ENCODE data around the gene PLA2G5. TPM values are rescaled to one million over a fixed set of nuclear protein-coding genes. Genes with fewer than 3 reads are reported as not detected.

Gene PLA2G5
- polyA plus RNA-seq, 1 experiment: not detected

DNA sequence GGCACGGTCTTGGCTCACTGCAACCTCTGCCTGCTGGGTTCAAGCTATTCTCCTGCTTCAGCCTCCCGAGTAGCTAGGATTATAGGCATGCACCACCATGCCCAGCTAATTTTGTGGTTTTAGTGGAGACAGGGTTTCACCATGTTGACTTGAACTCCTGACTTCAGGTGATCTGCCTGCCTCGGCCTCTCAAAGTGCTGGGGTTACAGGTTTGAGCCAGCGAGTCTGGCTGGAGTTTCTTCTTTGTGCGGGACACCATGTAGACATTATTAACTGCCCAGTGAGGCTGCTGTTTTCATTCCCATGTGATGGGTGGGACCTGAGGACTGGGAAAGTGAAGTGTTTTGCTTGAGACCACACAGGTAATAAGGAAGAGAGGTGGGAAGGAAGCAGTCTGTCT is 23.3 kb downstream of the PLA2G5 start:
- DNase-seq (ENCODE audit: low read depth, low spot score): no peak
- Histone ChIP-seq H3K27ac (ENCODE audit: low read depth, low read length) (no peak overlapping the region), H3K9me3 (ENCODE audit: control insufficient read depth, insufficient read depth, low read length) (peaks cover 4% of the 10 kb centered on the region; the same call in 1 of the 2 replicates), H3K4me3 (ENCODE audit: low read depth, low read length) (no peak overlapping the region), H3K27me3 (ENCODE audit: control insufficient read depth, insufficient read depth, low read length) (peaks cover 48% of the 10 kb centered on the region)
- TF ChIP-seq, protein P1, sequence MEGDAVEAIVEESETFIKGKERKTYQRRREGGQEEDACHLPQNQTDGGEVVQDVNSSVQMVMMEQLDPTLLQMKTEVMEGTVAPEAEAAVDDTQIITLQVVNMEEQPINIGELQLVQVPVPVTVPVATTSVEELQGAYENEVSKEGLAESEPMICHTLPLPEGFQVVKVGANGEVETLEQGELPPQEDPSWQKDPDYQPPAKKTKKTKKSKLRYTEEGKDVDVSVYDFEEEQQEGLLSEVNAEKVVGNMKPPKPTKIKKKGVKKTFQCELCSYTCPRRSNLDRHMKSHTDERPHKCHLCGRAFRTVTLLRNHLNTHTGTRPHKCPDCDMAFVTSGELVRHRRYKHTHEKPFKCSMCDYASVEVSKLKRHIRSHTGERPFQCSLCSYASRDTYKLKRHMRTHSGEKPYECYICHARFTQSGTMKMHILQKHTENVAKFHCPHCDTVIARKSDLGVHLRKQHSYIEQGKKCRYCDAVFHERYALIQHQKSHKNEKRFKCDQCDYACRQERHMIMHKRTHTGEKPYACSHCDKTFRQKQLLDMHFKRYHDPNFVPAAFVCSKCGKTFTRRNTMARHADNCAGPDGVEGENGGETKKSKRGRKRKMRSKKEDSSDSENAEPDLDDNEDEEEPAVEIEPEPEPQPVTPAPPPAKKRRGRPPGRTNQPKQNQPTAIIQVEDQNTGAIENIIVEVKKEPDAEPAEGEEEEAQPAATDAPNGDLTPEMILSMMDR (IDR thresholded peaks at IDR 0.05; ENCODE audit: low read depth, low read length): no peak
- ChIA-PET POLR2A (no interaction called here), CTCF (interaction anchor here (0.6 to 3.5 kb wide), 3 partner anchors 11 to 119 kb away, joined by 3 to 9 read pairs (median 3); no protein-coding TSS in a partner anchor)

DNA sequence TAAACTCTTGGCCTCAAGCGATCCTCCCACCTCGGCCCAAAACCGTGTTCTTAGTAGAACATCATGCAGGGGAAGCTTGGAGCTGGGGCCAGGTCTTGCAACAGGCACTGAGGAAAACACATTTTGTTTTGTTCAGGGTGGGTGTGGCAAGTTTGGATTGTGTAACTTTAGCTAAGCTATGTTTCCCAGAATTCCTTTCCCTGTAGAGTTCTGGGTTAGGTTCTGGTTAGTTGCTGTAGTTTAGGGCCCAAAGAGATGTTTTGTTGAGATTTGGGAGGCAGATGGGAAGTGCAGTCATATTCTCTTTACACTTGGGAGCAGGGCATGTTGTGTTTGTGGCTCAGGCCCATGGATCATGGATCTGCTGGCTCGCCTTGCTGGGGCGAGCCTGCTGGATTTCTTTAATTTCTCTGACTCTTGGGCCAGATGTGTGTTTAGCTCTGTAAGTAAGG is 24.0 kb downstream of the PLA2G5 start:
- no peak for DNase-seq (ENCODE audit: low read depth, low spot score)
- peaks cover 48% of the 10 kb centered on the region for H3K27me3 ChIP-seq (ENCODE audit: control insufficient read depth, insufficient read depth, low read length)
- H3K9me3 ChIP-seq (ENCODE audit: control insufficient read depth, insufficient read depth, low read length): peaks cover 4% of the 10 kb centered on the region; the same call in 1 of the 2 replicates
- CTCF ChIA-PET: interaction anchor here (1.3 to 3.5 kb wide), 2 partner anchors 102 to 119 kb away, joined by 3 to 9 read pairs; no protein-coding TSS in a partner anchor
- no peak overlapping the region for H3K4me3 ChIP-seq (ENCODE audit: low read depth, low read length)
- POLR2A ChIA-PET: no interaction called here
- TF ChIP-seq, protein P1 (IDR thresholded peaks at IDR 0.05; ENCODE audit: low read depth, low read length): no peak
- no peak overlapping the region for H3K27ac ChIP-seq (ENCODE audit: low read depth, low read length)

DNA sequence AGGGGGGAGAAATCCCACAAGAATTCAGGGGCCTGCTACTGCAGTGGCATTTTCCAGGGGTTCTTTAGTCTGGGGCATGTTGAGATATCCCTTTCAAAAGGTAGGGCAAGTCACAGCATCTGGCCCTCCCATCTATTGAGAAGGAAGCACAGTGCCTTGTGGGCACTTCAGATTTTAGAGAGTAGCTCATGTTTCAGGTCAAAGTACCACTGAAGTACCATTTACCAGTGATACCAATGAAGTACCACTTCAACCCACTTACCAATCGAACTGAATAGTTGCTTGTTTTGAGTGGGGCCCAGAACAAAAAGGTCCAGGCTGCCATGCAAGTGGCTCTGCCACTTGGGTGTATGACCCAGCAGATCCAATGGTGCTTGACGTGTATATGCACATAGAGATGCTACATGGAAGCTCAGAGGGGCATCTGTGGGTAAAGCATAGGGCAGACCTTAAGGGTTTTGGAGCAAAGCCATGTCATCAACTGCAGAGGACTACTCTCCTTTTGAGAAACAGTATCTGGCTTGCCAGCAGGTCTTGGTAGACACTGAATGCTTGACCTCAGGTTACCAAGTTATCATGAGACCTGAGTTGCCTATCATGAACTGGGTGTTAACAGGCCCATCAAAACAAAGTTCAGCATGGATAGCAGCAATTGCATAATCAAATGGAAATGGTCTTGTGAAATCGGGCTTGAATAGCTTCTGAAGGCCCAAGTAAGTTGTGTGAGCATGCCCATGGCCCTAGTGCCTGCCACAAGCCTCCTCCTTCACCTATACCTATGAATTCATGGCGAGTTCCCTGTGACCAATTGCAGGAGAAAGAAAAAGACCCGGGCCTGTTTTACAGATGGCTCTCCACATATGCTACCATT is 25.8 kb downstream of the PLA2G5 start:
- peaks cover 40% of the 10 kb centered on the region for H3K27me3 ChIP-seq (ENCODE audit: control insufficient read depth, insufficient read depth, low read length)
- DNase-seq (ENCODE audit: low read depth, low spot score): no peak
- POLR2A ChIA-PET: no interaction called here

DNA sequence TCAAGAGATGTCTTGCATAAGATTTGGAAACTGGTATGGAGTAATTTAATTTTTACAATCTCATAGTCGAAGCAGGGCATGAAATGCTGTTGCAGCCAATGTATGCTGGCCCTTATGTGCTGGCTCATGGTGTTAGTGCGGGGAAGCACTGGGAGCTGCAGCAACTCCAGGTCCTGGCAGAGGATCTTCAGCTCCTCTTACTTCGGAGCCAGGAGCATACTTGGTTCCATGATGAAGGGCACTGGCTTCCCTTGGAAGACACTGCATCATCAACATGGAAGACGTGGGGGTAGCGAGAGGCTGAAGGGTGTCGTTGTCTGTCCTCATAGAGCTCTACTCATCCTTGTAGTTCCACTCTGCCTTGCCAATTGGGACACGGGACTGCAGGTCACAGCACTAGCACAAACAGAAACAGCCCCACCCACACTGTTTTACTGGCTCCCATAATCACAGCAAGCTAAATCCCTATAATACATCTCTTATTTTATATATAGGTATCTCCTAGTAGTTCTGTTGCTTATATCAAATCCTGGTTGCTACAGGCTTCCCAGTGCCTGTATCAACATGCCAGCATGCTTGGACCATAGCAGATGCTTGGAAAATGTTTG is 26.9 kb downstream of the PLA2G5 start:
- H3K9me3 ChIP-seq (ENCODE audit: control insufficient read depth, insufficient read depth, low read length): no peaks in the 10 kb centered on the region
- ChIA-PET POLR2A (no interaction called here), CTCF (interaction anchor here (1.0 to 2.3 kb wide), 3 partner anchors 55 to 99 kb away, joined by 4 to 10 read pairs (median 5); no protein-coding TSS in a partner anchor)
- H3K27me3 ChIP-seq (ENCODE audit: control insufficient read depth, insufficient read depth, low read length): peaks cover 33% of the 10 kb centered on the region
- TF ChIP-seq, protein P1 (IDR thresholded peaks at IDR 0.05; ENCODE audit: low read depth, low read length): no peak
- DNase-seq (ENCODE audit: low read depth, low spot score): no peak
- no peak overlapping the region for H3K4me3 ChIP-seq (ENCODE audit: low read depth, low read length)
- H3K27ac ChIP-seq (ENCODE audit: low read depth, low read length): no peak overlapping the region

More for the DNA sequence above, 25.8 kb downstream of the PLA2G5 start:
- Histone ChIP-seq H3K9me3 (ENCODE audit: control insufficient read depth, insufficient read depth, low read length) (no peaks in the 10 kb centered on the region), H3K27ac (ENCODE audit: low read depth, low read length) (no peak overlapping the region), H3K4me3 (ENCODE audit: low read depth, low read length) (no peak overlapping the region)
- TF ChIP-seq, protein P1 (IDR thresholded peaks at IDR 0.05; ENCODE audit: low read depth, low read length): no peak
- CTCF ChIA-PET: interaction anchor here (1.9 kb wide), 1 partner anchor 99 kb away, joined by 5 read pairs; no protein-coding TSS in a partner anchor
